GM19372 (cell line): ENCODE data around the gene SSTR4.
"Not testable (repeated sequence)": the region's sequence is repeated elsewhere in the genome, so short reads cannot be mapped to it uniquely, and the experiment has no call there.

ENCODE experiments used
- ATAC-seq: cut with Tn5 transposase; IDR thresholded peaks from one replicate; pipeline ENCODE4 v1.9.1; 2021; ENCODE audit warnings: mild to moderate bottlenecking, low read depth, moderate library complexity; ENCODE audit not compliant: unreplicated experiment

Gene SSTR4

DNA sequence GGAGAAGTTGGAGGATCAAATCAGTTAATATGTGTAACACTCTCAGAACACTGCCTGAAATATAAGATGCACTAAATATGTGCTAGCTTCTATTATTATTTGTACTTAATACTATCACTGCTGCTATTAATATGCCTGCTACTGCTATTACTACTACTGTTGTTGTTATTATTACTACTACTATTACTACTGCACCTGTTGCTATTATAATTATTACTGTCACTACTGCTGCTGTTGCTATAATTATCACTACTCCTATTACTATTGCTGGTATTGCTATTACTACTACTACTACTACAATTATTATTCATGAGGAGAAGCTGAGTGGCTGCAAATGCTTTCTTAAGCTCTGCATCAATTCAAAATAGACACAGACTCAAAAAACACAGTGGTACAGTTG lies 16.7 kb upstream of the SSTR4 start:
- no peak for ATAC-seq

- no peak for ATAC-seq
Observed at GRCh38 chr20:23018941-23019340, 16.2 kb upstream of the SSTR4 start.

- no peak for ATAC-seq
Observed at GRCh38 chr20:23019403-23019802, 15.7 kb upstream of the SSTR4 start.

DNA sequence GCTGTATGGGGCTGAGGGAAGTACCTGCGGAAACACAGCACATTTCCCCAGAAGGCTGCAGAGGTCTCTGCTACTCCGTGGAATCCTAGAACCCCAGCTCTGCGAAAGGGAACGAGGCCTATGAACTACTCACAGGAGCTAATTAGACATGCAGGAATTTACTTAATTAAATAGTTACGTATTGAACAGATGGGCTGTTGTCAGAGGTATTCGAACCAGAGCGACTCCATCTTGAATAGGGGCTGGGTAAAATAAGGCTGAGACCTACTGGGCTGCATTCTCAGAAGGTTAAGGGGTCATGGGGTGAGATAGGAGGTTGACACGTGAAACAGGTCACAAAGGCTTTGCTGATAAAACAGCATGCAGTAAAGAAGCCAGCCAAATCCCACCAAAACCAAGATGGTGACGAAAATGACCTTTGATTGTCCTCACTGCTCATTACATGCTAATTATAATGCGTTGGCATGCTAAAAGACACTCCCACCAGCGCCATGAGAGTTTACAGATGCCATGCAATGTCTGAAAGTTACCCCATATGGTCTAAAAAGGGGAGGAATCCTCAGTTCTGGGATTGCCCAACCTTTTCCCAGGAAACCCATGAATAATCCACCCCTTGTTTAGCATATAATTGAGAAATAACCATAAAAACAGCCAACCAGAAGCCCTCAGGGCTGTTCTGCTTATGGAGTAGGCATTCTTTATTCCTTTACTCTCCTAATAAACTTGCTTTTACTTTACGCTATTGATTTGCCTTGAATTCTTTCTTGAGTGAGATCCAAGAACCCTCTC lies 14.7 kb upstream of the SSTR4 start:
- ATAC-seq, result no peak

GRCh38 chr20:23021541-23021940 lies 13.6 kb upstream of the SSTR4 start:
- no peak for ATAC-seq

DNA sequence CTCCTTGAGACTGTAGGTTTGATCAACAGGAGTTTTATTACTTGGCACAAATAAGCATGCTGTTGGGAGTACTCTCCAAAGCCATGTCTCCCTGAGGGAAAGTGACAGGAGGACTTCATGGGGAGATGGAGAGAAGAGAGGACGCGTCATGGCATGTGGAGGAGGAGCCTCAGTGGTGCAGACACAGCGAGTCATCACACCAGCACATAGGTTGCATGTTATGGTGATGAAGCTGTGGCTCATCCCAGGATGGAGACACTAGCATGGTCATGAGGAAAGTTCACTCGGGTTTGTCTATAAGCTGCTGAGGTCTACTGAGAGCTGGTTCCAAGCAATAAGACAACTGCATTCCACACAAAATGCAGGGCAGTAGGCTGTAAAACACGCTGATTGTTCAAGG lies 13.2 kb upstream of the SSTR4 start:
- ATAC-seq, result no peak

- no peak for ATAC-seq
Observed at GRCh38 chr20:23022849-23023248, 12.3 kb upstream of the SSTR4 start.

DNA sequence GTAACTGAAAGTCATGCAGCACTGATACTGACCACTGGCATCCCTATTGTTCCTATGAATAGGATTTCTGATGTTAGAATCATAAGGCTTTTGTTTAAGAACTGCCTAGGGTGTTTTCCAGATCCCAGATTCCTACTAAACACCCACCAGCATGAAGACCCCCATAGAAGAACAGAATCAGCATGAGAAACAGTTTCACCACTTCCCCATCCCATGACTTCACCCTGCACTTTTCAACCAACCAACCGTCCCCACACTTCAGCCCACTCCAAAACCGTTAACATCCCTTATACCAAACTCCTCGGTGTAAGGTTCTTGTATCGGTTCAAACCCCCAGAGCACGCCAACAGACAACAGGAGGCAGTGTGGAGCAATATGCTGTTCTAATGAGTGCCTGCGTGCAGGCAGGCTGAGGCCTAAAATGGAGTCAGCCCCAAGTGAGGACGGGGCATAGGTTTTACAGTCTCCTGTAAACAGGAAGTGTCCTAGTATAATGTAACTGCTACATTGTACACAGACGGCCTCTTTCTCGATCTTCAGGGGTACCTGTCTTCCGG lies 11.4 kb upstream of the SSTR4 start:
- no peak for ATAC-seq

DNA sequence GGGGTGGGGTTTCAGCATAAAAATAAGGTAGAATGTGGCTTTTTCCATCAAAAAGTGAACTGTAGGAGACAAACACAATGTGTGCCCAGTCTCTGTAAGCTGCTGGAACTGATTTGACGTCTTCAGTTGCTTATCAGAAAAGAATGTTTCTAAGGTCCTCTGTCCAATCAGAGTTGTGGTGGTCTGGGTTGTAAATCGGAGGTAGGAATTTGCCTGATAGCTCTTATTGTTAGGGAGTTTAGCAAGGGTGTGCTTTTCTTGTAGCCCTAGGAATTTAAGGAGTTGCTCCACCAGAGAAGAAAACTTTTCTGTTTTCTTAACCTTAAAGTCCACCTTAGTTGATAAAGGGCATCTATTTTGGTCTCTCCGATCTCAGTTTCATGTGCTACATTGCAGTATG lies 10.4 kb upstream of the SSTR4 start:
- ATAC-seq, result no peak

DNA sequence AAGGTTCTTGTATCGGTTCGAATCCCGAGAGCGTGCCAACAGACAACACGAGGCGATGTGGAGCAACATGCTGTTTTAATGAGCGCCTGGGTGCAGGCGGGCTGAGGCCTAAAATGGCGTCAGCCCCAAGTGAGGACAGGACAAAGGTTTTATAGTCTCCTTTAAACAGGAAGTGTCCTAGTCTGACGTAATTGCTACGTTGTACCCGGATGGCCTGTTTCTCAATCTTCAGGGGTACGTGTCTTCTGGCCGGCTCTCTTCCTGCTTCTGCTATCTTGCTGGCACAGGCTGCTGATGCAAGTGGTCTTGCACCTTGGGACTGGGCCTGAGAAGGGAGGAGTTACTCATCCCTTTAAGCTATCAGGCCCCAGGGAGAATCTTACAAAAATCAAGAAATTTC lies 9.6 kb upstream of the SSTR4 start:
- ATAC-seq, result not testable (repeated sequence)

DNA sequence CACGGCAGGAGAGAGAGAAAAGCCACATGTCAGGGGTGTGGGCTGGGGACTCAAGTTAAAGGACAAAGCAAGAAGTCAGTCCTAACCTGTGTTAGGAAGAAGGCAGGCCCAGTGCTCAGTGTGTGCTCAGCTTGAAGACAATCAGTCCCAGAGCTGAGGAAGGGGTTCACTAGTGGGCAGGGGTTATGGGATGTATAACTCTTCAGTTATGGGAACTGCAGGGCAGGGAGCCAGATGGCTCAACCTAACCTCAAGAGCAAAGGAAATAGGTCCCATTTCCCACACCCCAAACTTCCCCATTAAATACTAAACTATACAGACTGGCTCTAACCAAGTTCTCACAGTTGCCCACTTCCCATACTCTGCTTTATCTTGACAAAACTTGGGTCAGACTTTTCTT lies 7.4 kb upstream of the SSTR4 start:
- no peak for ATAC-seq

- ATAC-seq, result no peak
Observed at GRCh38 chr20:23028392-23028791, 6.7 kb upstream of the SSTR4 start.

GRCh38 chr20:23029324-23029723 lies 5.8 kb upstream of the SSTR4 start:
- ATAC-seq, result no peak

DNA sequence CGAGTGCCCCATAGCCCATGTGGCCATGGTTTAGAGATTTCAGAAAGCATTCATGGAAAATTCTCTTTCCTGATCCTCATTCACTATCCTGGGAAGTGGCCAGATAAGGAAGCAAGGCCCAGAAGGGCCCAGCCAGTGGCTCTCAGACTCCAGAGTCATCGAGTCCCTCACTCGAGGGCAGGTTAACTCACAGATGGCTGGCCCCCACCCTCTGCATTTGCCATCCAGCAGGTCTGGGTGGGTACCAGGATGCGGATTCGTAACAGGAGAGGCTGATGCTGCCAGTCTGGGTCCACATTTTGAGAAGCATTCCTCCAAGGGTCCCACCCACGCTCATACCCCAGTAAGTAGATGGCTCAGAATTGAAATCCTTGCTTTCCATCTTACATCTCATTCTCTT lies 3.8 kb upstream of the SSTR4 start:
- no peak for ATAC-seq

DNA sequence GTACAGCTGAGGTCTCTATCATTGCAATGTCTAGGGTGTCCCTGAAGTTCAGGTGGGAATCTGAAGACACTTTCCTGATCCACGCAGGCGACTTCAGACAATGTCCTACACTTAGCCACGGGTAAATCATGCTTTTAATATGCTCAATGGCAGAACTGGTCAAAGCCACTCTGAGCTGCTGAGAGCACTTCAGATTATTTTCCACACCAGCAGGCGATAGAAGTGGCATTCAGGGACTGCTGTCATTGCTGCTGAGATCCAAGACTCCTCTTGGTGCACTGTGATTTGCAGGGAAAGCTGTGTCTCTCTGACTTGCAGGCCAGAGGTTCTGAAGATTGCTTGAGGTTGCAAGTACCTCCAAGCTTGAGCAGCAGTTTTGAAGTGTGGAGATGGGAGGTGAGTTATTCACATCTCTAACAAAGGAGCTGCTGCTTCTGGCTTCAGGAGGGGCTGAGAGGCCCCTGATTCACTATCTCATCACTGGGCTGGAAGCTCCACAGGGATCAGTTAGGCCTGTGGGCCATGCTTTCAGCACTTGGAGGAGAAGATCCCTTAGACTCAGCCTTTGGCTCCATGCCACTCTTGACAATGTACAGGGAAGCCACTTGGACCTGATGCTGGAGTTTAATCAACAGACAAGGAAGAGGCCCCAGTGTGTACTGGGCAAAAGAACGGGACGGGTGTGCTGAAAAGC lies 2.9 kb upstream of the SSTR4 start:
- no peak for ATAC-seq

- no peak for ATAC-seq
Observed at GRCh38 chr20:23032750-23033078, 2.4 kb upstream of the SSTR4 start.

DNA sequence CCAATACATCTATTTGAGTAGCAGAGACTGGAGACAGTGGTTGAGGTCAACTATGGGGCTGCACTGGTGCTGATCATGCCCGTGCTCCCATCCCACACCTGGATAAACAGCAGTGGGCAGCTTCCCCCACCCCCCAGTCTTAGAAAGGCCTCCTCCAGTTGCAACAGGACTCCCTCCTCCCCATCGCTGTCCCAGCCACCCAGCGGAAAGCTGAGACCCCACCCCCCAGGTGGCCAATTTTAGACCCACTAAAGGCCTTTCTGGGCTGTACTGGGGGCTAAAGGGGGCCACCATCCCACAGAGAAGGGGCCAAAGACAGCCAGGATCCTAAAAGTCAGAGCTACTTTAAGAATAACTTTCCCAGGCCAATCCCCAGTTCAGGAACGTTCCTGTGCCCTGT lies 1.2 kb upstream of the SSTR4 start:
- no peak for ATAC-seq

DNA sequence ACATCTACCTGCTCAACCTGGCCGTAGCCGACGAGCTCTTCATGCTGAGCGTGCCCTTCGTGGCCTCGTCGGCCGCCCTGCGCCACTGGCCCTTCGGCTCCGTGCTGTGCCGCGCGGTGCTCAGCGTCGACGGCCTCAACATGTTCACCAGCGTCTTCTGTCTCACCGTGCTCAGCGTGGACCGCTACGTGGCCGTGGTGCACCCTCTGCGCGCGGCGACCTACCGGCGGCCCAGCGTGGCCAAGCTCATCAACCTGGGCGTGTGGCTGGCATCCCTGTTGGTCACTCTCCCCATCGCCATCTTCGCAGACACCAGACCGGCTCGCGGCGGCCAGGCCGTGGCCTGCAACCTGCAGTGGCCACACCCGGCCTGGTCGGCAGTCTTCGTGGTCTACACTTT lies 619 bp downstream of the SSTR4 start:
- no peak for ATAC-seq

- ATAC-seq, result no peak
Observed at GRCh38 chr20:23036371-23036770, 1.3 kb downstream of the SSTR4 start.

DNA sequence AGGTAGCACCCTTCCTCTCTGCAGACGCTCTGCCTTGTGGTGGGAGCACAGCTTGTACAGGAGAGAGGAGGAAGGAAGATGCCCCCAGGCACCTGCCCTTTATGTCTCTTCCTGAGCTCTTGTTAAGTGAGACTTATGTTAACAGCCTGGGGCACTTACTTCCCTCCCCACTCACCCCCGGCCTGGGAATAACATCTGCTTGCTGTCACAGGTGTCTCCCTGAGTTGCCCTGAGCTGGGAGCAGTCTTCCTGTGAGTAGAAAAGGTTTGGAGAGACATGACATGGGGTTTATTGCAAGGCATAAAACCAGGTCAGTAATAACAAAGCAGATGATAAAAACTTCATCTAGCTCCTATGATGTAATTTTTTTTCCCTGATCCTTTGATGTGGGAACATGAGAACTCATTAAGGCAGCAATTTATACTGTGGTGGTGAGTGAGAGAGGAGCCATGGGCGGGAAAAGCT lies 1.9 kb downstream of the SSTR4 start:
- ATAC-seq, result no peak

DNA sequence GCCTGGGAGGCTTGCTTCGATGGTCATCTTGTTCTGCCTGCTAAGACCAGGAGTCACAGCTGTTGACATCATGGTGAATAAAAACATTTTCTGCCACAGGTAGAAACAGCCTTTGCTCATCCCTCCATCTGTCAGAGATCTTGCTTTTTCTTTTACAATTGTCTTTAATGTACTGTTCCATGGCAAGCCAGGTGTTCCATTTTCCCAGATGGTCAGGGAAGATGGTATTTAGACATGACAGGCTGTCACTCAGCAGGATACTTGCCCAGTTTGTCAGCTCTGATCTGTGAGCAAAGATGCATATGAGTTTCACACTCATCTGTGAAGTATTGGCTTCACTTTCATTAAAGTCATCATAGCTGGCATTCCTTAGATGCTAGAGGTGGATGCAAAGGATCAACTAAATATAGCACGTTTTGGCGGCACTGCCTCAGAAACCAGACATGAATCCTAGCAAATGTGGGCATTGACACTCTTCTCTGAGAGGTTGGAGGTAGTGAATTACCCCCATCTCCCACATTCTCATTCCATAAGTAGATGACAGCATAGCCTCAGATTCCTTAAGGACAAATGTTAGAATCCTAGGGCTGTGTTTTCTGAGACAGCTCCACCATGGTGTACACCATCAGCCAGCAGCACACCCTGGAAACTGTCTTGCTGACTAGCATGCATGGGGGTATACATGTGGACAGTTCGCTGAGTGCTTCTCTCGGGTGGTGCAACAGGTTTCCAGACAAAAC lies 4.2 kb downstream of the SSTR4 start:
- ATAC-seq, result no peak
